K562 (cell line): ENCODE results near the gene FGF23.

Experiments used
- PHF8 ChIP-seq: fragments of 200-600 bp; sonication (generic); IDR thresholded peaks from 2 replicates; pipeline ENCODE4 v1.6.1; 2012; ENCODE audit warnings: mixed run types, mild to moderate bottlenecking, inconsistent platforms, low read length, moderate library complexity, borderline replicate concordance
- RFX5 ChIP-seq: IDR thresholded peaks from 2 replicates; pipeline ENCODE4 v1.6.1; 2011; ENCODE audit warnings: low read depth, mild to moderate bottlenecking, improper control_type of control experiment, low read length
- SMC3 ChIP-seq: conservative IDR thresholded peaks from 2 replicates; pipeline ENCODE4 v1.6.1; 2011; ENCODE audit warnings: low read depth, low read length, improper control_type of control experiment; ENCODE audit not compliant: insufficient read depth
- YY1 ChIP-seq, 3 experiments: IDR thresholded peaks; 2 replicates each; pipeline ENCODE4 v1.6.1; 2011; ENCODE audit warnings: low read length in 2 of 3, mild to moderate bottlenecking in 2 of 3, moderate library complexity in 2 of 3, borderline replicate concordance in 1 of 3, control low read depth in 1 of 3, low read depth in 1 of 3; ENCODE audit not compliant: insufficient read depth in 3 of 3, insufficient replicate concordance in 2 of 3, control insufficient read depth in 1 of 3, insufficient read length in 1 of 3; ENCODE audit errors: extremely low read depth in 1 of 3
- ZBTB7A ChIP-seq: IDR thresholded peaks from 2 replicates; pipeline ENCODE4 v1.6.1; 2011; ENCODE audit warnings: low read depth, mild to moderate bottlenecking, low read length, moderate library complexity, borderline replicate concordance; ENCODE audit not compliant: control insufficient read depth
- ZNF274 ChIP-seq: IDR thresholded peaks from 2 replicates; pipeline ENCODE4 v1.6.1; 2011; ENCODE audit warnings: low read depth, mild to moderate bottlenecking, low read length, moderate library complexity, borderline replicate concordance

- no peak for TF ChIP-seq RFX5
- no peak for TF ChIP-seq YY1 (IDR thresholded peaks at IDR 0.05; ENCODE audit: borderline replicate concordance in 1 of 3, control insufficient read depth in 1 of 3, extremely low read depth in 1 of 3, insufficient read depth in 3 of 3, insufficient read length in 1 of 3, insufficient replicate concordance in 2 of 3, low read depth in 1 of 3, low read length in 2 of 3)
- TF ChIP-seq ZNF274, result no peak
- no peak for TF ChIP-seq PHF8
- no peak for TF ChIP-seq SMC3
- TF ChIP-seq ZBTB7A, result no peak
Observed at GRCh38 chr12:4387607-4388006, 8.1 kb upstream of the FGF23 start.
